ENCODE data around the gene AUTS2. TPM values are rescaled to one million over a fixed set of nuclear protein-coding genes. Genes with fewer than 3 reads are reported as not detected.

AUTS2 gene
- total and polyA plus RNA-seq, 10 of the 15 experiments (the other 5 are each of a cell fraction or from before 2014, with no cell fraction given) = 6.4 to 55.6 (median 21.6) TPM

DNA sequence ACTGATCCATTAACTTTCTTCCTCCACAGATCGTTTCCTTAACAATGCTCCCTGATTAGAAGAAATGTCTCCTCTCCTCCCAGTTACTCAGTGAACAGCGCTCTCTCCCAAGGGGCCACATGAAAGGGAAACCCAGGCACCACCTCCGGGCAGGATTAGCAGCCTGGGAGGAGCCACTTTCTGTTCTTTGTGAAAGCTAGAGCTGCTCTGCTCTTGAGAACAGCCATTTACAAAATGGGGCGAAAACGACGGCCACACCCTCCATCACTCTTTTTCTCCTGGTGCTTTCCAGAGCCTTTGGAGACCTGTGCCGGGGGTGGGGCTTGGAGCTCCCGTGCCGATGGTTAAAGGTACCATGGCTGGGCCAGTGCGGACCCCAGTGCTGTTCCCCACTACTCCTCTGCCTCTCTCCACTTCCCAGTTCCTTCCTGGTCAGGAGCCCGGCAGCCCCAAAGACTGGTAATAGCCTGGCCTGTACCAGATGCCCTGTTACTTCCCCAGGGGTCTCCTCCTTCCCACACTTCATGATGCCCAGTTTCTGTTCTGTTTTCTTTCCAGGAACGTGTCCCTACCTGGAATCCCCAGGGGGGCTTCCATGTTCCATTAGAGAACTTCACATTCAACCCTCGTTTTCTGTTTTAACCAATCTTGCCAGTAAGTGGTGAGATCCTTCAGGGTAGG is 1130.7 kb downstream of the AUTS2 start (continued):
- TF ChIP-seq ZNF207 (IDR thresholded peaks at IDR 0.05; ENCODE audit: borderline replicate concordance) (0 out of 2 replicates have a peak, but pooled peaks have one; percentile 55), MXI1 (IDR thresholded peaks at IDR 0.05; ENCODE audit: low read depth, low read length) (no peak), POU2F2 (IDR thresholded peaks at IDR 0.05; ENCODE audit: borderline replicate concordance, low read depth, low read length) (no peak), POLR2A (IDR thresholded peaks at IDR 0.05; ENCODE audit: low read depth, low read length) (peak; percentile 49), NBN (IDR thresholded peaks at IDR 0.05) (no peak), SMC3 (IDR thresholded peaks at IDR 0.05; ENCODE audit: borderline replicate concordance, low read length) (no peak), MTA3 (IDR thresholded peaks at IDR 0.05; ENCODE audit: borderline replicate concordance, low read length) (no peak), MEF2B (IDR thresholded peaks at IDR 0.05; ENCODE audit: partially characterized antibody, poor library complexity, severe bottlenecking) (peak; percentile 83), HDAC6 (IDR thresholded peaks at IDR 0.05; ENCODE audit: unreplicated experiment) (no peak), SUZ12 (IDR thresholded peaks at IDR 0.05; ENCODE audit: unreplicated experiment) (no peak), CHD4 (IDR thresholded peaks at IDR 0.05) (no peak), HDAC2 (IDR thresholded peaks at IDR 0.05) (no peak), SIX5 (IDR thresholded peaks at IDR 0.05; ENCODE audit: low read depth, low read length, severe bottlenecking) (no peak), ZBED1 (IDR thresholded peaks at IDR 0.05; ENCODE audit: borderline replicate concordance) (0 out of 2 replicates have a peak, but pooled peaks have one; percentile 35), CHD2 (IDR thresholded peaks at IDR 0.05; ENCODE audit: borderline replicate concordance, low read depth, low read length) (no peak), NFXL1 (IDR thresholded peaks at IDR 0.05; ENCODE audit: borderline replicate concordance) (no peak), MYB (IDR thresholded peaks at IDR 0.05; ENCODE audit: borderline replicate concordance, low read depth, low read length) (no peak), YBX1 (IDR thresholded peaks at IDR 0.05) (no peak), SRF (IDR thresholded peaks at IDR 0.05; ENCODE audit: low read depth in 2 of 2, low read length in 2 of 2) (no peak), TCF3 (IDR thresholded peaks at IDR 0.05; ENCODE audit: borderline replicate concordance, insufficient read depth, low read depth, low read length) (no peak), TCF7 (IDR thresholded peaks at IDR 0.05; ENCODE audit: borderline replicate concordance) (peak; percentile 57), KAT2A (conservative IDR thresholded peaks at IDR 0.05; ENCODE audit: control insufficient read depth, low read depth, low read length) (no peak), MTA2 (IDR thresholded peaks at IDR 0.05; ENCODE audit: low read depth) (peak; percentile 28; the same call in 1 of the 2 replicates), CBX3 (IDR thresholded peaks at IDR 0.05; ENCODE audit: borderline replicate concordance, low read depth) (no peak), ZSCAN29 (IDR thresholded peaks at IDR 0.05) (no peak)
- TF ChIP-seq, protein P1, sequence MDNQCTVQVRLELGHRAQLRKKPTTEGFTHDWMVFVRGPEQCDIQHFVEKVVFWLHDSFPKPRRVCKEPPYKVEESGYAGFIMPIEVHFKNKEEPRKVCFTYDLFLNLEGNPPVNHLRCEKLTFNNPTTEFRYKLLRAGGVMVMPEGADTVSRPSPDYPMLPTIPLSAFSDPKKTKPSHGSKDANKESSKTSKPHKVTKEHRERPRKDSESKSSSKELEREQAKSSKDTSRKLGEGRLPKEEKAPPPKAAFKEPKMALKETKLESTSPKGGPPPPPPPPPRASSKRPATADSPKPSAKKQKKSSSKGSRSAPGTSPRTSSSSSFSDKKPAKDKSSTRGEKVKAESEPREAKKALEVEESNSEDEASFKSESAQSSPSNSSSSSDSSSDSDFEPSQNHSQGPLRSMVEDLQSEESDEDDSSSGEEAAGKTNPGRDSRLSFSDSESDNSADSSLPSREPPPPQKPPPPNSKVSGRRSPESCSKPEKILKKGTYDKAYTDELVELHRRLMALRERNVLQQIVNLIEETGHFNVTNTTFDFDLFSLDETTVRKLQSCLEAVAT (IDR thresholded peaks at IDR 0.05) = 0 out of 2 replicates have a peak, but pooled peaks have one; percentile 41
- TF ChIP-seq, protein P2, sequence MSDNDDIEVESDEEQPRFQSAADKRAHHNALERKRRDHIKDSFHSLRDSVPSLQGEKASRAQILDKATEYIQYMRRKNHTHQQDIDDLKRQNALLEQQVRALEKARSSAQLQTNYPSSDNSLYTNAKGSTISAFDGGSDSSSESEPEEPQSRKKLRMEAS (IDR thresholded peaks at IDR 0.05; ENCODE audit: low read depth, low read length) = no peak
- TF ChIP-seq, protein P3, sequence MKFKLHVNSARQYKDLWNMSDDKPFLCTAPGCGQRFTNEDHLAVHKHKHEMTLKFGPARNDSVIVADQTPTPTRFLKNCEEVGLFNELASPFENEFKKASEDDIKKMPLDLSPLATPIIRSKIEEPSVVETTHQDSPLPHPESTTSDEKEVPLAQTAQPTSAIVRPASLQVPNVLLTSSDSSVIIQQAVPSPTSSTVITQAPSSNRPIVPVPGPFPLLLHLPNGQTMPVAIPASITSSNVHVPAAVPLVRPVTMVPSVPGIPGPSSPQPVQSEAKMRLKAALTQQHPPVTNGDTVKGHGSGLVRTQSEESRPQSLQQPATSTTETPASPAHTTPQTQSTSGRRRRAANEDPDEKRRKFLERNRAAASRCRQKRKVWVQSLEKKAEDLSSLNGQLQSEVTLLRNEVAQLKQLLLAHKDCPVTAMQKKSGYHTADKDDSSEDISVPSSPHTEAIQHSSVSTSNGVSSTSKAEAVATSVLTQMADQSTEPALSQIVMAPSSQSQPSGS (IDR thresholded peaks at IDR 0.05; ENCODE audit: low read length) = no peak
- TF ChIP-seq, protein P4, sequence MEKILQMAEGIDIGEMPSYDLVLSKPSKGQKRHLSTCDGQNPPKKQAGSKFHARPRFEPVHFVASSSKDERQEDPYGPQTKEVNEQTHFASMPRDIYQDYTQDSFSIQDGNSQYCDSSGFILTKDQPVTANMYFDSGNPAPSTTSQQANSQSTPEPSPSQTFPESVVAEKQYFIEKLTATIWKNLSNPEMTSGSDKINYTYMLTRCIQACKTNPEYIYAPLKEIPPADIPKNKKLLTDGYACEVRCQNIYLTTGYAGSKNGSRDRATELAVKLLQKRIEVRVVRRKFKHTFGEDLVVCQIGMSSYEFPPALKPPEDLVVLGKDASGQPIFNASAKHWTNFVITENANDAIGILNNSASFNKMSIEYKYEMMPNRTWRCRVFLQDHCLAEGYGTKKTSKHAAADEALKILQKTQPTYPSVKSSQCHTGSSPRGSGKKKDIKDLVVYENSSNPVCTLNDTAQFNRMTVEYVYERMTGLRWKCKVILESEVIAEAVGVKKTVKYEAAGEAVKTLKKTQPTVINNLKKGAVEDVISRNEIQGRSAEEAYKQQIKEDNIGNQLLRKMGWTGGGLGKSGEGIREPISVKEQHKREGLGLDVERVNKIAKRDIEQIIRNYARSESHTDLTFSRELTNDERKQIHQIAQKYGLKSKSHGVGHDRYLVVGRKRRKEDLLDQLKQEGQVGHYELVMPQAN (conservative IDR thresholded peaks at IDR 0.05) = no peak

Data from GM12878 (cell line).